ENCODE measurements around the gene HTR6.

The HTR6 gene

GRCh38 chr1:19651141-19651737 lies 13.4 kb upstream of the HTR6 start:
- TF ChIP-seq CTCF (IDR thresholded peaks at IDR 0.05; ENCODE audit: extremely low read depth, missing control alignments) = peak; percentile 62
- DNase-seq (ENCODE audit: low spot score) = peak; percentile 83

DNA sequence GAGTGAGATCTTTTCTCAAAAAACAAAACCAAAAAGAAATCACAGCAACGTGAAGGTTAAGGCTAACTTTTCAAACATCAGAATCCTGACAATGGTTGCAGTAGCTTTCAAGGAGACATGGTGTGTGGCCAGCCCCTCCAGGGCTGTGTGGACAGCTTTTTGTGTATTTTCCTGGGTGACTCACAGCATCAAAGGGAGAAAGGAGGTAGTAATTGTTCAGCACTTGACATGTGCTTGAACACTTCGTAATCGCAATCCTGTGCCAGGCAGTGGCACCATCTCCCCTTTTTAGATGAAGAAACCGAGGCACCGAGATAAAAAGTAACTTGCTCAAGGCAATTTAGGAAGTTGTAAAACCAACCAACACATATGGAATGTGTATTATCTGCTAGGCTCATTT lies 10.3 kb upstream of the HTR6 start:
- no peak for TF ChIP-seq CTCF (IDR thresholded peaks at IDR 0.05; ENCODE audit: extremely low read depth, missing control alignments)
- DNase-seq (ENCODE audit: low spot score) = no peak

- DNase-seq (ENCODE audit: low spot score) = no peak
- no peak for TF ChIP-seq CTCF (IDR thresholded peaks at IDR 0.05; ENCODE audit: extremely low read depth, missing control alignments)
Observed at GRCh38 chr1:19654886-19655717, 9.6 kb upstream of the HTR6 start.

GRCh38 chr1:19655718-19656080 lies 9.0 kb upstream of the HTR6 start:
- DNase-seq (ENCODE audit: low spot score) = no peak
- no peak for TF ChIP-seq CTCF (IDR thresholded peaks at IDR 0.05; ENCODE audit: extremely low read depth, missing control alignments)

- DNase-seq (ENCODE audit: low spot score) = no peak
- no peak for TF ChIP-seq CTCF (IDR thresholded peaks at IDR 0.05; ENCODE audit: extremely low read depth, missing control alignments)
Observed at GRCh38 chr1:19656134-19656779, 8.4 kb upstream of the HTR6 start.

DNA sequence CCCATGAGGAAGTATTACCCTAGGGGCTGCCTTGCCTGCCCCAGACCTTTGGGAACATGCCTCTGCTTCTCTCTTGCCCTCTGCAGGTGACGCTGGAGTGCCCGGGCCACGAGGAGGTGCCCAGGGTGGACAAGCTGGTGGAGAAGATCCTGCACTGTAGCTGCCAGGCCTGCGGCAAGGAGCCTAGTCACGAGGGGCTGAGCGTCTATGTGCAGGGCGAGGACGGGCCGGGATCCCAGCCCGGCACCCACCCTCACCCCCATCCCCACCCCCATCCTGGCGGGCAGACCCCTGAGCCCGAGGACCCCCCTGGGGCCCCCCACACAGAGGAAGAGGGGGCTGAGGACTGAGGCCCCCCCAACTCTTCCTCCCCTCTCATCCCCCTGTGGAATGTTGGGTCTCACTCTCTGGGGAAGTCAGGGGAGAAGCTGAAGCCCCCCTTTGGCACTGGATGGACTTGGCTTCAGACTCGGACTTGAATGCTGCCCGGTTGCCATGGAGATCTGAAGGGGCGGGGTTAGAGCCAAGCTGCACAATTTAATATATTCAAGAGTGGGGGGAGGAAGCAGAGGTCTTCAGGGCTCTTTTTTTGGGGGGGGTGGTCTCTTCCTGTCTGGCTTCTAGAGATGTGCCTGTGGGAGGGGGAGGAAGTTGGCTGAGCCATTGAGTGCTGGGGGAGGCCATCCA lies 7.8 kb upstream of the HTR6 start:
- DNase-seq (ENCODE audit: low spot score) = no peak
- no peak for TF ChIP-seq CTCF (IDR thresholded peaks at IDR 0.05; ENCODE audit: extremely low read depth, missing control alignments)

DNA sequence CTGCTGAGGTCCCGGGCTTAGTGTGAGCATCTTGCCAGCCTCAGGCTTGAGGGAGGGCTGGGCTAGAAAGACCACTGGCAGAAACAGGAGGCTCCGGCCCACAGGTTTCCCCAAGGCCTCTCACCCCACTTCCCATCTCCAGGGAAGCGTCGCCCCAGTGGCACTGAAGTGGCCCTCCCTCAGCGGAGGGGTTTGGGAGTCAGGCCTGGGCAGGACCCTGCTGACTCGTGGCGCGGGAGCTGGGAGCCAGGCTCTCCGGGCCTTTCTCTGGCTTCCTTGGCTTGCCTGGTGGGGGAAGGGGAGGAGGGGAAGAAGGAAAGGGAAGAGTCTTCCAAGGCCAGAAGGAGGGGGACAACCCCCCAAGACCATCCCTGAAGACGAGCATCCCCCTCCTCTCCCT lies 7.2 kb upstream of the HTR6 start:
- no peak for DNase-seq (ENCODE audit: low spot score)
- TF ChIP-seq CTCF (IDR thresholded peaks at IDR 0.05; ENCODE audit: extremely low read depth, missing control alignments) = no peak
